ENCODE results near the gene BCAS4.

The BCAS4 gene

DNA sequence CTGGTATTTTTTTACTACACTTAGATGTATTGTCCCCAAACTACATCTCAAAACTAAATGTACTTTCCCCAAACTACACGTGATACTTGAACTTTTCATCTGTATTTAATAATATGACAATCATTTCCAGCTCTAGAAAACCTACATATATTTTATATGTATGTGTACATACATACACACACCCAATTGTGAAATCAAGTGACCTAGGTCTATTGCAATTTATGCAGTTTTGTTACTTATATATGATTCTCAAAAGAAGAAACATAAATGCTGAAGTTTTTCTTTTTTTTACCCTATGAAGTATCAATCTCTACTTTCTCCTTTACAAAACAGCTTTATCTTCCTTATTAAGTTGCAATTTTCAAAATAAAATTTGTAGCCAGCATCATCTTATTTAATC is 131.7 kb downstream of the BCAS4 start:
- H3K4me1 ChIP-seq (ENCODE audit: control insufficient read depth, insufficient read depth, low read length) = peaks cover 18% of the 10 kb centered on the region
- WGBS, 2 experiments = 100% methylated on average over 1 of the region's 1 CpG; no CpG with 5 or more reads in 1 of the 2 experiments
- H3K9me3 ChIP-seq (ENCODE audit: control insufficient read depth, low read length) = no peaks in the 10 kb centered on the region
- H3K27ac ChIP-seq (ENCODE audit: insufficient read depth, low read depth, low read length, poor library complexity, severe bottlenecking) = no peak overlapping the region
- no peaks in the 10 kb centered on the region for H3K27me3 ChIP-seq (ENCODE audit: control insufficient read depth, insufficient read depth, low read length, poor library complexity, severe bottlenecking)
- H3K4me3 ChIP-seq (ENCODE audit: insufficient read depth, low read depth, low read length) = no peak overlapping the region
- H3K36me3 ChIP-seq (ENCODE audit: control insufficient read depth, insufficient read depth, low read length) = peaks cover 8% of the 10 kb centered on the region

All from ectodermal cell (in vitro differentiated cells).